GM19397 (cell line): Measurements from ENCODE around the gene WDR13.

Source experiments
- ATAC-seq: cut with Tn5 transposase; IDR thresholded peaks from one replicate; pipeline ENCODE4 v1.9.1; 2021; ENCODE audit warnings: mild to moderate bottlenecking, moderate library complexity; ENCODE audit not compliant: unreplicated experiment

WDR13 gene

DNA sequence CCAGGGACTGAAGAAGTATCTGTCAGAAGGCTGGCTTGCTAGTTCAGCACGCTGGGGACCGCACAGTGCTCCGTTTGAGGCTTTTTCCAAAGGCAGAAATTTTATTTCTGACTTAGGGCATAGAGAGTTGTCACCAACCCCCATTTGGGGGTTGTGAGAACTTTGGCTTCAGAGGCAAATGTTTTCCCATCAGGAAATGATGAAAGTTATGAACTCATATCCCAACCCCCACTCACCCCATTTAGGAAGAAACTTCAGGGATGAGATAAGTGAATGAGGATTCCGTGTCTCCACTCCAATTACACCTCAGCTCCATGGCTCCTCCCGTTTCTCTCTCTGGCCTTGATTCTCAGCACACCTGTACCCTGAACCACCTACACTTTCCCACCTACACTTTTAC, 4.3 kb upstream of the WDR13 start:
- no peak for ATAC-seq

DNA sequence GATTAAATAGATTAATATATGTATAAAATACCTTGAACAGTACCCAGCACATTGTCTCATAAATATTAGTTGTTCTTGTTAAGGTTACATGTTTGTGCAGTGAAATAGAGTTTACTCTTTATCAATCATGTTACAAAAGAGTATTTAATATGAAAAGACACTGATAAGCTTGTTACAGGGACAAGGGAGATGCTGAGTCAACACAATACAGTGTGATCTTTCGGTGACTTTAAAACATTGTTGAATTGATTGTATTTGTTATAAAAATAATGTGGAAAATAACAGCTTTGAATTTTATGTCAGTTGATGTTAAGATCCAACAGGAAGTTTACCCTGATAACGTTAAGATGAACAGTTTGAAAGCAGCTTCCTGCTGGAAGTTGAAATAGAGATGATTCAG, 1.4 kb upstream of the WDR13 start:
- ATAC-seq: no peak

DNA sequence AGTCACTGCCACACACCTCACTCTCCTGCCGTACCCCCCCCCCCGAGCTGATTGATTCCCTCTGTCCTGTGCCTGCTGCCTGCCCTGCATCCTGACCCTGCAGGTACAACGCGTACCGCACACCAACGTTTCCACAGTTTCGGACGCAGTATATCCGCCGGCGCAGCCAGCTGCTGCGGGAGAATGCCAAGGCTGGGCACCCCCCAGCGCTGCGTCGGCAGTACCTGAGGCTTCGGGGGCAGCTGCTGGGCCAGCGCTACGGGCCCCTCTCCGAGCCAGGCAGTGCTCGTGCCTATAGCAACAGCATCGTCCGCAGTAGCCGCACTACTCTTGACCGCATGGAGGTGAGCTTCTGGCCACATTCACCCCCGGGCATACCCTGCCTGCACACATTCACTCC, 1.3 kb downstream of the WDR13 start:
- no peak for ATAC-seq

DNA sequence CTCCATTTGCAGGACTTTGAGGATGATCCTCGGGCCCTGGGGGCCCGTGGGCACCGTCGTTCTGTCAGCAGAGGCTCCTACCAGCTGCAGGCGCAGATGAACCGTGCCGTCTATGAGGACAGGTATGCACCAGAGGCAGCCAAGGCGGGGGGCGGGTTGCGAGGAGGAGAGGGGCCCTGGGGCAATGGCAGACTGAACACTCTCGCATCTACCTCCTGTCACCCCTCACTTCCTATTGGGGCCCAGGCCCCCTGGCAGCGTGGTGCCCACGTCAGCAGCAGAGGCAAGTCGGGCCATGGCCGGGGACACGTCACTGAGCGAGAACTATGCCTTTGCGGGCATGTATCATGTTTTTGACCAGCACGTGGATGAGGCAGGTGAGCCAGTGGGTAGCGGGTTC, 2.0 kb downstream of the WDR13 start:
- no peak for ATAC-seq

DNA sequence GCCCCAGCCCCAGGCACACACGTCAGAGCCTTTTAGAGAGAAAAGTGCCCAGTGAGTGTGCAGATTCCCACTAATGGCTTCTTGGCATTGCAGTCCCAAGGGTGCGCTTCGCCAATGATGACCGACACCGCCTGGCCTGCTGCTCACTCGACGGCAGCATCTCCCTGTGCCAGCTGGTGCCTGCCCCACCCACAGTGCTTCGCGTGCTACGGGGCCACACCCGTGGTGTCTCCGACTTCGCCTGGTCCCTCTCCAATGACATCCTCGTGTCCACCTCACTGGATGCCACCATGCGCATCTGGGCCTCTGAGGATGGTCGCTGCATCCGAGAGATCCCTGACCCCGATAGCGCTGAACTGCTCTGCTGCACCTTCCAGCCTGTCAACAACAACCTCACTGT, 2.9 kb downstream of the WDR13 start:
- no peak for ATAC-seq

DNA sequence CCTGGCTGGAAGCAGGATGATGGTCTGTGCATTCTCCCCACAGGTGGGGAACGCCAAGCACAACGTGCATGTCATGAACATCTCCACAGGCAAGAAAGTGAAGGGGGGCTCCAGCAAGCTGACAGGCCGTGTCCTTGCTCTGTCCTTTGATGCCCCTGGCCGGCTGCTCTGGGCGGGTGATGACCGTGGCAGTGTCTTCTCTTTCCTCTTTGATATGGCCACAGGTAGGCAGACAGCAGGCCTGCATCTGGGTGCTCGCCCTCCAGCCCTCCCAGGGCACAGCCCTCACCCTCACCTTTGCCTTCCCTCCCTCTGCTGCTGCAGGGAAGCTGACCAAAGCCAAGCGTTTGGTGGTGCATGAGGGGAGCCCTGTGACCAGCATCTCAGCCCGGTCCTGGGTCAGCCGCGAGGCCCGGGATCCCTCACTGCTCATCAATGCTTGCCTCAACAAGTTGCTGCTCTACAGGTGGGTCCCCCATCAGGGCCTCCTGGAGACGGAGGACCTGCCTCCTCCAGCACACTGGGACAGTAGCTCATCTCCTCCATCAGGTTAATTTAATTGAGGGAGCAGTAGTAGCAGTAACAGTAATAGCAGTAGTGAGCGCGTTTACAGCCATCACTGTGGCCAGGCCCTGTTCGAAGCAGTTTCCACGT, 4.6 kb downstream of the WDR13 start:
- ATAC-seq: no peak

DNA sequence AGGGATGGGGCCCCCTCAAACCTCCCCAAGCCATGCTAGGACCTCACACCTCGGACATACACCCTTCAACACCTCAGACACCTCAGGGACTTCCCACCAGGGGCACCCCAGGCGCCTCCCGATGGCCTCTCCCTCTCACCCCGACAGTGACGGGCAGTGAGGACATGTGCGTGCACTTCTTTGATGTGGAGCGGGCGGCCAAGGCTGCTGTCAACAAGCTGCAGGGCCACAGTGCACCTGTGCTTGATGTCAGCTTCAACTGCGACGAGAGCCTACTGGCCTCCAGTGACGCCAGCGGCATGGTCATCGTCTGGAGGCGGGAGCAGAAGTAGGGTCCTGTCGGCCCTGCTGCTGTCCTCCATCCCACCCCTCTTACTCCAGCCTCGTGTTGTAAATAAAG, 7.4 kb downstream of the WDR13 start:
- no peak for ATAC-seq

DNA sequence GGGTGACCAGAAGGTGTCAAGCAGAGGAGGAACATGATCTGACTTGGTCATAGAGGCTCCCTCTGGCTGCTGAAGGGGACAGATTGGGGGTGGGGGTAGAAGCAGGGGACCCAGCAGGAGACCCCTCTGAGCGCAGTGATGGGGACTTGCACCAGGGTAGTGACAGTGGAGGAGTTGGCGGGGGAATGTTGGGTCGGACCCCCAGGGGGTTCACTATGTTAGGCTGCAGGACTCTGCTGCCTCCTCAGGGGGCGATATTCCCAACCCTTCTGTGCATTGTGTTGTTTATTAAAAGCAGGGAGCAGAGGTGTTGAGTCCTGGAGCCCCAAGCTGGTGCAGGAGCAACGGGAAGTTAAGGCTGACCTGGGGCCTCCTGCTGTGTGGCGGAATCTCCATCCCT, 8.8 kb downstream of the WDR13 start:
- no peak for ATAC-seq

DNA sequence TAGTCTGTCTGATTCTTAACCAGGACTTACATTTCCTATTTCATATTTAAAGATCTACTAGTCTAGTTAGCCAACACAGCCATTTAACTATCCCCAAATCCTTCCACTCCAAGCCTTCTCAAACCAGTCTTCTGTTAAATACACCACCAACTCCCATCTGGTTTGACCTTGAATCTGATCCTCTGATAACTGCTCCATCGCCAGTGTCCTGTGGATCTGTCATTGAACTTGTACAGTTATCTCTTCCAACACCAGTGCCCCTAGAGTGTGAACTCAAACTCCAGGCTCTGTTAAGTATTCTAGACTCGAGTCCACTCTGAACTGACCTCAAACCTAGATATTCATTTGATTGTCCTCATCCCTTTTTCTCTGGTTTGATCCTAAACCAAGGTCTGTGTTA, 14.4 kb downstream of the WDR13 start:
- ATAC-seq: no peak

DNA sequence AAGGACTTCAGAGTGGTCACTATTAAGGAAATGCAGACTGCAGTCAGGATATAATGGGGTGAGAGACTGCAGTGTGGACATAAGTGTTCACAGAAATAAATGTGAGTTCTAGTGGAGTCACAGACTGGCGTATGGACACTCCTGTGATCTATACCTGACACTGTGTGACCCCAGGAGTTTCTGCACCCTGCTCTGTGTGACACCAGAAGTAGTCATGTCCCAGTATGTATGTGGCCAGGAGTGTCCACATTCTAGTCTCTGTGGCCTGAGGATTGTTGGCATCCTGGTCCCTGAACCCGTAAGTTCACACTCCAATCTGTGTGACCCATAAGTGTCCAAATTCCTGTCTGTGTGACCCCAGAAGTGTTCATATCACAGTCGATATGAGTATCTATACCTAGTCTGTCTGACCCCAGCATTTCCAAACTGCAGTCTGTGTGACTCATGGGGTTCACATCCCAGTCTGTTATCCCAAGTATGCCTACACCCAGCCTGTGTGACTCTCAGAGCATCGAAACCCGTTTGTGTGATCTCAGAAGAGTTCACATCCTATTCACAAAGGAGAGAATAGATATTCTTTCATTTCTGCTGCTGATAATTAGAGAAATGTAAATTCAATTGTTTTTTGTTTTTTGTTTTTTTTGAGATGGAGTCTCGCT, 16.3 kb downstream of the WDR13 start:
- ATAC-seq: no peak

DNA sequence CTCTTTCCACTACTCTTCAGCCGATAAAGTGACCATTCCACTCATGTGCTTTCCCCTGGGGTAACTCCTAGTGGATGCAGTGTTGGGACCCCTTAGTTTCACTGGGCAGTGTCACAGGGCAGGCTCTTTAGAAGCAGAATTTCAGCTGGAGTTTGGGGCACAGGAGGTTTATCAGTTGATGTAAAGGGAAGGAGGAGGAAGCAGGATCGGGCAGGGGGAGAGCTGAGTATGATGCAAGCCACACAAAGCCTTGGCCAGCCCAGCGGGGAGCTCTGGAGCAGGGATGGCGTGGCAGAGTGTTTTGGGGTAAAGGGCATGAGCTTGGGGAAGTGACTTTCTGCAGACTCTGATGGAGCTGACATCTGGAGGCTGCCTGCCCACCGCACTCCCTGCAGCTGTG, 19.3 kb downstream of the WDR13 start:
- no peak for ATAC-seq

DNA sequence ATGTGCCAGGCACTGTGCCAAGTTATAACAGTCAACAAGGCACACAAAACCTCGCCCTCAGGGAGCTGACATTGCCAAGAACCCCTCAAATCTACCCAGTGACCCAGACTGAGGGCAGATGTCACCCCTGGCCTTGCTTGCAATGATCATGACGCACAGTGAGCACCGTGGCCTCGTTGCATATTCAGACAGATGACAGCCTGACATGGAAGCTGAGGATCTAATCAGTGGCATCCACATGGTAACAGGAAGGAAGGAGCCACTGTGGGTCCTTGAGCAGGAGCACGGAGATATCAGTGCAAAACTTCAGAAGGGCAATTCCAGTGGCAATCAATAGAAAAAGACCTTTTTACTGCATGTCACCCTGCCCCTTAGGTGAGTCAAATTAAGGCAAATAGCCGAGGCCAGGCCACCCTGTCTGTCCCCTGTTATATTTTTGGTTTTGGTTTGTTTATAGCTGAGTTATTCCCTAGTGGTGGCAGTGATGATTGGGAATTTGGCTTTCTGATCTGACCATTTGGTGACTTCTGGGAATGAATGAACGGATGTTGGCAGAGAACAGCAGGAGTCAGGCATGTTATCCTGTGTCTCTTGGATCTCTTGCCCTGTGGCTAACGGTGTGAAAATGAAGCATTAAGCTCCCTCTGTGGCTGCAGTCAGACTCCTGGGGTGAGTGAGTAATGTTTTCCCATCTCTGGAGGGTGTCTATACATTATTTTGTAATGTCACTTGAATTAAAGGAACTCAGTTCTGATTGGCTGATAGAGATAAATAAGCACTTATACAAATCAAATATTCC, 20.4 kb downstream of the WDR13 start:
- no peak for ATAC-seq

DNA sequence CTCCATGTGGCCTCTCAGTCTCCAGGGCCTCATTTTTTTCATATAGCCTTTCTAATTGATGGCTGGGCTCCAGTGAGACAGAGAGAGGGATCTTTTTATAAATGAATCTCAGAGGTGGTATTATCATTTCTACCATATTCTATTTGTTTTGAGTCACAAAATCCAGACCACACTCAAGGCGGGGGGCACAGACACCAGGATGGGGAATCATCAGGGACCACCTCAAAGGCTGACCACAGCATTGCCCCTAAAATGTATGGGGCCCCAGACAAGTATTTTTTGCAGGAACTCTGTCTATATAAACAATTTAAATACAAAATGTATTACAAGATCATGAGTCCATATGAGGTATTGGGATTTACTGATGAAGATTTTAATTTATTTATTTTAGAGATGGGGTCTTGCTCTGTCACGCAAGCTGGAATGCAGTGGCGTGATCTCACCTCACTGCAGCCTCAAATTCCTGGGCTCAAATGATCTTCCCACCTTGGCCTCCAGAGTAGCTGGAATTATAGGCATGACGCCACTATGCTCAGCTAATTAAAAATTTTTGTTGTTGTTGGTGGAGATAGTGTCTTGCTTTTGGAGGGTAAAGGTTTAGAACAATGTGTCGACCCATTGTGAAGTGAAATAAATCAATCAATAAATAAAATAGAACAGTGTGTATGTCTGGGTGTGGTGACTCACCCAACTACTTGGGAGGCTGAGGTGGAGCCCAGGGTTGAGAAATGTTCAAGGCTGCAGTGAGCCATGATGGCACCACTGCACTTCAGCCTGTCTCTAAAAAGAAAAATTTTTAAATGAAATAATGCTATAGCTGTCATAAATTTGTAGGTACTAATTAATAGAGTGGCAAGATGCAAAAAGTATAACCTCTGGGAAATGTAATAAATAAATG, 29.4 kb downstream of the WDR13 start:
- no peak for ATAC-seq

DNA sequence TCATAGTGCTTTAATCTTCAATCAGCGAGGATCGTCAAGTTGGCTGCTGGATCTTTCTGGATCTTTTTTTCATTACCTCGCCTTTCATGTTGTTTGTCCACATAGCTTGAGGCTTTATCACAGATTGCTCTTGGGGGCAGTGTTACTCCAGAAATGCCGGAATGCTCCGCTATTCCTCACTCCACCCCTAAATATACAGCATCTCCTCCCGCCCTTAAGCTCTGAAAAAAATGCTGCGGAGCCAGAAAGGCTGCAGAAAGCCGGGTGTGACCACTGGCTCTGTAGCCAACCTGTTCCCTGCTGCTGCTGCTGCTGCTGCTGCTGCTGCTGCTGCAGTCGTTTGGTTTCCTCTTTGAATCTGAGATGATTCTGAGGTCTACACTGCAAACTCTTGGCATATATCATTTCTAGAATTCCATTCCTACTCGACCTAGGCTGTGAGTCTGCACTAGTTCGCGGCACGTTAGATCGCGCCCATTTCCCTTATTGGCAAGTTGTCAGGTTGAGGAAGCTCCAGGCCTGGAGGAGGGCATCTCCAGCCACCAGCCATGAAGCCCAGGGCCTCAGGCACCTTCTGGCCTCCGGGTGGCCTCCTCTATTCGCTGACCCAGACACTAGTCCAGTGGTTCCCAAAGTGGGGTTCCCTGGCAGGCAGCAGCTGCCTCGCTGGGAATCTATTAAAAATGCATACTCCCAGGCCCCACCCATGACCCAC, 34.2 kb downstream of the WDR13 start:
- ATAC-seq: peak; percentile 79

DNA sequence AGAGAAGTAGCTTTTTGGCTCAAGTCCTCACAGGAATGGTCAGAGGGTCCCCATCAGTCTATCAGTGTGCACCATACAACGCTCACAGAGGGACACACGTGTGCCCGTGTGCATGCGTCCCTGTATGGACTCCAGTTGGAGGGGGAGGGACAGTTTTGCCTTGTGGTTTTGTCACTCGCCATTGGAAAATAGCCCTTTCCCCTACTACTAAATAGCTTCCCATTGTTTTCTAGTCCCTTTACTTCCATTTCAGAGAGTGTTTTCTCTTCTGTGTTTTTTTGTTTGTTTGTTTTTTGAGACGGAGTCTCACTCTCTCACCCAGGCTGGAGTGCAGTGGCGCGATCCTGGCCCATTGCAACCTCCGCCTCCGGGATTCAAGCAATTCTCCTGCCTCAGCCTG, 34.9 kb downstream of the WDR13 start:
- ATAC-seq: no peak

DNA sequence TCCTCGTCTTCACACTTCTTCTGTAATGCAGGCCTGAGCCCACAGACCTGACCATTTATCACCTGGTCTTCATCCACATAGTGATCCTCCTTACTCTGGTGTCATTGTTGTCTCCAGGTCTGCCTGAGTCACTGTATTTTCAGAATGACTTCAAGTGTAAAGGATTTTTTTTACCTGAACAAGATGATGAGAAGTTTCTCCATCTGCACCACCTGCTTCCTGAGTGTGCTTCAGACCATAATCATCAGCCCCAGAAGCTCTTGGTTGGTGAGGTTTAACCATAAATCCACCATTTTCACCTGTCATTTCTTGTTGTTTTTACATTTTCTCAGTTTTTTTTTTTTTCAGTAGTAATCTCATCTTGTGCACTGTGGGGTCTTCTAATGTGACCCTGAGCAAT, 39.0 kb downstream of the WDR13 start:
- ATAC-seq: no peak

DNA sequence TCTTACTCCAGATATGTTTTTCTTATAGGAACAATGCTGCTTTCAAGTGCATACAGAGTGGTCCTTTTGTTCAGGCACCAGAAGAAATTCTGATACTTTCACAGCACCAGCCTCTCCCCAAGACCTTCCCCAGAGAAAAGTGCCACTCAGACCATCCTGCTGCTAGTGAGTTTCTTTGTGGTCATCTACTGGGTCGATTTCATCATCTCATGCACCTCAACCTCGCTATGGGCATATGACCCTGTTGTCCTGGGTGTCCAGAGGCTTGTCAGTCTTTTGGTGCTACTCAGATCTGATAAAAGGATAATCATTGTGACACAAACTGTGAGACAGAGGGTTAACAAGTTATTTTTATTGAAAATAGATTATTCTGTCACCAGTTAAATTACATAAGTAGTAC, 39.5 kb downstream of the WDR13 start:
- no peak for ATAC-seq

DNA sequence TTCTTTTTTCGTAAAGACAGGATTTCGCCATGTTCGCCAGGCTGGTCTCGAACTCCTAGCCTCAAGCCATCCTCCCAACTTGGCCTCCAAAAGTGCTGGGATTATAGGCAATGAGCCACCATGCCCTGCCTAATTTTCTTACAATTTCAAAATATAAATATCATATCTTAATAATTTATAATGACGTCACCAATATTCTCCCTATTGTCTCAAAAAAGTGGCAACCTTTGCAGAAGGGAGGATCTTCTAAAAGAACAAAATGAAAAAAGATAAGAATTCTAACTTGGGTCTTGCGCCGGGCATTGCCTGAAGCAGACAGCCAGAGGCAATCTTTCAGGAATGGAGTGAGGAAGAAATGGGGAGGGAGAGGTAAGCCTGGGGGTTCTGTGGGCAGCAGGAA, 48.4 kb downstream of the WDR13 start:
- ATAC-seq: no peak

DNA sequence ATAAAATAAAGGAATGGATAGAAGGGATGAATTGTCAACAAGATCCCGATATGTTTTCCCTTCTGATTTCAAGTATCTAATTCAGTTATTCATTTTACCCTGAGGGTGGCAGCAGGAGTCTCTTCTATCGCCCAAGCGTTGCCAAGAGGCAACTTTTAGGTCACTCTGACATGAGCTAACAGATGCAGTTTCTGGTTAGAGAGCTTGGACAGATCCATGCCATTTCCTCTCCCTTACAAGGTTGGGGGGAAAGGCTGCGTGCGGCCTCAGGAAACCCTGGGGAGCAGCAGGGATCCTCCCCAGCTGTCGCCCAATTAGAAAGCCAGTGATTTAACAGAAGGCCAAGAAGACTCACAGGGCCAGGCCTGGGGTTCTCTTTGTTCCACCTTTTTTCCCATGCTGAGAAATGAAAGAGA, 51.1 kb downstream of the WDR13 start:
- ATAC-seq: no peak

DNA sequence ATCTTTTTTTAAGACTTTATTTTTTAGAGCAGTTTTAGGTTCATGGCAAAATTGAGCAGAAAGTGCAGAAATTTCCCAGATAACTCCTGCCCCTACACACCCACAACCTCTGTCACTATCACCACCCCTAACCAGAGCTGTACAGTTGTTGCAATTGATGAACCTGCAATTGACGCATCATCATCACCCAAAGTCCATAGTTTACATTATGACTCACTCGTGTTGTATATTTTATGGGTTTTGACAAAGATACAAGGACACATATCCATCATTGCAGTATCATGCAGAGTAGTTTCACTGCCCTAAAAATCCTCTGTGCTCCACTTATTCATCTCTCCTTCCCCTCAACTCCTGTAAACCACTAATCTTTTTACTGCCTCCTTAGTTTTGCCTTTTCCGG, 51.8 kb downstream of the WDR13 start:
- ATAC-seq: no peak
